KMS-11 (cell line): Measurements from ENCODE around the gene POLR1G.

Experiments
- H2AFZ ChIP-seq: fragments of 200-600 bp; sonication (generic); 2 replicates; pipeline ENCODE4 v1.6.1; 2016; ENCODE audit warnings: antibody characterized with exemption, mixed run types, low read depth
- H3K27ac ChIP-seq: fragments of 200-600 bp; sonication (generic); 2 replicates; pipeline ENCODE4 v1.6.1; 2016; ENCODE audit warnings: mild to moderate bottlenecking, mixed run types
- H3K27me3 ChIP-seq: fragments of 200-600 bp; sonication (generic); 2 replicates; pipeline ENCODE4 v1.6.1; 2017; ENCODE audit warnings: mild to moderate bottlenecking, low read depth, mixed run types, moderate library complexity; ENCODE audit not compliant: insufficient read depth
- H3K36me3 ChIP-seq: fragments of 200-600 bp; sonication (generic); 2 replicates; pipeline ENCODE4 v1.6.1; 2017; ENCODE audit warnings: mild to moderate bottlenecking, mixed run types; ENCODE audit not compliant: insufficient read depth
- H3K4me1 ChIP-seq: fragments of 200-600 bp; sonication (generic); 2 replicates; pipeline ENCODE4 v1.6.1; 2016; ENCODE audit warnings: mild to moderate bottlenecking, low read depth, mixed run types; ENCODE audit not compliant: poor library complexity, severe bottlenecking
- H3K4me2 ChIP-seq: fragments of 200-600 bp; sonication (generic); 2 replicates; pipeline ENCODE4 v1.7.0; 2016; ENCODE audit warnings: mild to moderate bottlenecking, mixed run types
- H3K4me3 ChIP-seq: fragments of 200-600 bp; sonication (generic); IDR thresholded peaks from 2 replicates; pipeline ENCODE4 v1.6.1; 2017; ENCODE audit warnings: low read depth, low read length, mixed read lengths; ENCODE audit not compliant: insufficient read depth
- H3K79me2 ChIP-seq: fragments of 200-600 bp; sonication (generic); 2 replicates; pipeline ENCODE4 v1.6.1; 2016; ENCODE audit warnings: low read depth, mixed run types; ENCODE audit not compliant: insufficient read depth
- H3K9ac ChIP-seq: fragments of 200-600 bp; sonication (generic); 2 replicates; pipeline ENCODE4 v1.6.1; 2016; ENCODE audit warnings: mild to moderate bottlenecking, mixed run types
- H4K20me1 ChIP-seq: fragments of 200-600 bp; sonication (generic); 2 replicates; pipeline ENCODE4 v1.6.1; 2016; ENCODE audit warnings: mild to moderate bottlenecking, mixed run types; ENCODE audit not compliant: insufficient read depth
- CTCF ChIP-seq: fragments of 200-600 bp; sonication (generic); conservative IDR thresholded peaks from 2 replicates; pipeline ENCODE4 v1.6.1; 2017; ENCODE audit warnings: low read depth, mild to moderate bottlenecking, antibody characterized with exemption, low read length, moderate library complexity, mixed read lengths

The POLR1G gene

GRCh38 chr19:45391871-45392665 lies 14.4 kb upstream of the POLR1G start:
- TF ChIP-seq CTCF, result no peak
- no peaks in the 10 kb centered on the region for H3K79me2 ChIP-seq
- H3K36me3 ChIP-seq, result no peaks in the 10 kb centered on the region
- H3K9ac ChIP-seq, result no peak overlapping the region
- H4K20me1 ChIP-seq, result no peaks in the 10 kb centered on the region
- H2AFZ ChIP-seq, result no peak overlapping the region
- H3K27ac ChIP-seq, result no peak overlapping the region
- peaks cover 11% of the 10 kb centered on the region for H3K4me1 ChIP-seq
- H3K4me2 ChIP-seq, result peak overlapping the region; percentile 2; the same call in 1 of the 2 replicates
- H3K27me3 ChIP-seq, result no peaks in the 10 kb centered on the region
- no peak overlapping the region for H3K4me3 ChIP-seq

- no peak overlapping the region for H3K4me3 ChIP-seq
- no peak overlapping the region for H2AFZ ChIP-seq
- peaks cover 11% of the 10 kb centered on the region for H3K4me1 ChIP-seq
- no peaks in the 10 kb centered on the region for H3K36me3 ChIP-seq
- TF ChIP-seq CTCF, result no peak
- no peak overlapping the region for H3K4me2 ChIP-seq
- no peak overlapping the region for H3K9ac ChIP-seq
- H3K27ac ChIP-seq, result no peak overlapping the region
- no peaks in the 10 kb centered on the region for H3K27me3 ChIP-seq
- no peaks in the 10 kb centered on the region for H4K20me1 ChIP-seq
- H3K79me2 ChIP-seq, result no peaks in the 10 kb centered on the region
Measured at GRCh38 chr19:45395821-45396617, 10.4 kb upstream of the POLR1G start.

- Histone ChIP-seq H3K27me3 (no peaks in the 10 kb centered on the region; the same call in 1 of the 2 replicates), H3K4me2 (no peak overlapping the region), H3K79me2 (no peaks in the 10 kb centered on the region), H3K4me3 (no peak overlapping the region), H2AFZ (no peak overlapping the region), H3K4me1 (no peaks in the 10 kb centered on the region), H3K27ac (no peak overlapping the region), H3K36me3 (no peaks in the 10 kb centered on the region), H3K9ac (no peak overlapping the region), H4K20me1 (no peaks in the 10 kb centered on the region)
- TF ChIP-seq CTCF, result no peak
Measured at GRCh38 chr19:45400192-45400591, 6.3 kb upstream of the POLR1G start.

- no peak overlapping the region for H3K27ac ChIP-seq
Measured at GRCh38 chr19:45401815-45402214, 4.6 kb upstream of the POLR1G start.

More at GRCh38 chr19:45401815-45402214, 4.6 kb upstream of the POLR1G start:
- peaks cover 3% of the 10 kb centered on the region; the same call in 1 of the 2 replicates for H3K79me2 ChIP-seq
- no peaks in the 10 kb centered on the region; the same call in 1 of the 2 replicates for H3K27me3 ChIP-seq
- TF ChIP-seq CTCF, result no peak
- no peaks in the 10 kb centered on the region for H3K36me3 ChIP-seq
- H3K4me2 ChIP-seq, result no peak overlapping the region
- no peak overlapping the region for H2AFZ ChIP-seq
- H3K9ac ChIP-seq, result no peak overlapping the region
- no peak overlapping the region for H3K4me3 ChIP-seq
- no peaks in the 10 kb centered on the region for H4K20me1 ChIP-seq
- H3K4me1 ChIP-seq, result no peaks in the 10 kb centered on the region
